NT2/D1 (cell line): ENCODE data around the gene FAF1.

Experiments
- YY1 ChIP-seq: IDR thresholded peaks from 2 replicates; pipeline ENCODE4 v1.6.1; 2011; ENCODE audit not compliant: insufficient read length, insufficient read depth
- ZNF274 ChIP-seq: IDR thresholded peaks from 2 replicates; pipeline ENCODE4 v1.6.1; 2011; ENCODE audit warnings: mild to moderate bottlenecking, low read depth, low read length

DNA sequence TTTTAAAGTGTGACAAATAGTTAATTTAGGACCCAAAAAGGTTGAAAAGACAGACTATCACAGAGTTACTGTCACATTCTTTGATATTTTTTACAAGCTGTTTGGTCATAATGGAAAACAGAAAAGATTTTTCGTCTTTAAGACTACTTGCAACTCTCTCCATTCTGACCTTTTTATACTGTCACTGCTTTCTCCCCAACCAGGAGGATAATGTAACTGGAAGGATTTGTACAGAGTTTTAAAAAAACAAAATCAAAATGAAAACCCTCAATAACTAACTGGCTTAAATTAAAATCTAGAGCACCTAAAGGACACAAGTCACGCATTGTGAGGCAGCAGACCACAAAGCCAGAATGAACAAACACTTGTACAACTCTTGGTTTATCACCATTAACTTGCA lies 257.7 kb downstream of the FAF1 start:
- TF ChIP-seq ZNF274 (no peak), YY1 (no peak)
